Liver (tissue), 3 donors: ENCODE results near the gene E2F8.

ENCODE experiments used
- GABPA ChIP-seq, 2 donors: IDR thresholded peaks in 1 of 2; conservative IDR thresholded peaks in 1 of 2; 2 replicates each; pipeline ENCODE4 v1.6.1; 2016; ENCODE audit warnings: antibody characterized with exemption in 2 of 2, mild to moderate bottlenecking in 1 of 2, moderate library complexity in 1 of 2
- HNF4G ChIP-seq: IDR thresholded peaks from 2 replicates; pipeline ENCODE4 v1.6.1; 2016; ENCODE audit warnings: antibody characterized with exemption
- JUND ChIP-seq, 2 donors: IDR thresholded peaks; 2 replicates each; pipeline ENCODE4 v1.6.1; 2016; ENCODE audit warnings: antibody characterized with exemption in 2 of 2
- MAX ChIP-seq: IDR thresholded peaks from 2 replicates; pipeline ENCODE4 v1.6.1; 2016; ENCODE audit warnings: antibody characterized with exemption
- RAD21 ChIP-seq, 2 donors: IDR thresholded peaks; 2 replicates each; pipeline ENCODE4 v1.6.1; 2016; ENCODE audit warnings: antibody characterized with exemption in 2 of 2, mild to moderate bottlenecking in 2 of 2
- RXRA ChIP-seq, 2 donors: IDR thresholded peaks; 2 replicates each; pipeline ENCODE4 v1.6.1; 2017 to 2018; ENCODE audit warnings: antibody characterized with exemption in 2 of 2, mild to moderate bottlenecking in 1 of 2
- TAF1 ChIP-seq: conservative IDR thresholded peaks from 2 replicates; pipeline ENCODE4 v1.6.1; 2016; ENCODE audit warnings: antibody characterized with exemption, mild to moderate bottlenecking
- YY1 ChIP-seq: IDR thresholded peaks from 2 replicates; pipeline ENCODE4 v1.6.1; 2016; ENCODE audit warnings: antibody characterized with exemption, mild to moderate bottlenecking
- TF ChIP-seq, protein P1 (sequence below): fragments of 150-350 bp; IDR thresholded peaks from 2 replicates; pipeline ENCODE4 v1.5.1; 2017; ENCODE audit warnings: improper control_type of control experiment, low read depth, low read length; ENCODE audit not compliant: missing input control
- TF ChIP-seq, protein P2 (sequence below): IDR thresholded peaks from 2 replicates; pipeline ENCODE4 v1.6.1; 2016; ENCODE audit warnings: antibody characterized with exemption, mild to moderate bottlenecking
- donor health status: healthy.
- donor health status: healthy.

- TF ChIP-seq TAF1 (no peak), MAX (no peak), JUND (IDR thresholded peaks at IDR 0.05) (no peak), HNF4G (no peak), GABPA (IDR thresholded peaks at IDR 0.05 in 1 of 2, conservative IDR thresholded peaks at IDR 0.05 in 1 of 2) (no peak), RXRA (IDR thresholded peaks at IDR 0.05) (no peak), YY1 (no peak), RAD21 (IDR thresholded peaks at IDR 0.05) (no peak)
- TF ChIP-seq, protein P1, sequence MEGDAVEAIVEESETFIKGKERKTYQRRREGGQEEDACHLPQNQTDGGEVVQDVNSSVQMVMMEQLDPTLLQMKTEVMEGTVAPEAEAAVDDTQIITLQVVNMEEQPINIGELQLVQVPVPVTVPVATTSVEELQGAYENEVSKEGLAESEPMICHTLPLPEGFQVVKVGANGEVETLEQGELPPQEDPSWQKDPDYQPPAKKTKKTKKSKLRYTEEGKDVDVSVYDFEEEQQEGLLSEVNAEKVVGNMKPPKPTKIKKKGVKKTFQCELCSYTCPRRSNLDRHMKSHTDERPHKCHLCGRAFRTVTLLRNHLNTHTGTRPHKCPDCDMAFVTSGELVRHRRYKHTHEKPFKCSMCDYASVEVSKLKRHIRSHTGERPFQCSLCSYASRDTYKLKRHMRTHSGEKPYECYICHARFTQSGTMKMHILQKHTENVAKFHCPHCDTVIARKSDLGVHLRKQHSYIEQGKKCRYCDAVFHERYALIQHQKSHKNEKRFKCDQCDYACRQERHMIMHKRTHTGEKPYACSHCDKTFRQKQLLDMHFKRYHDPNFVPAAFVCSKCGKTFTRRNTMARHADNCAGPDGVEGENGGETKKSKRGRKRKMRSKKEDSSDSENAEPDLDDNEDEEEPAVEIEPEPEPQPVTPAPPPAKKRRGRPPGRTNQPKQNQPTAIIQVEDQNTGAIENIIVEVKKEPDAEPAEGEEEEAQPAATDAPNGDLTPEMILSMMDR, result no peak
- TF ChIP-seq, protein P2, sequence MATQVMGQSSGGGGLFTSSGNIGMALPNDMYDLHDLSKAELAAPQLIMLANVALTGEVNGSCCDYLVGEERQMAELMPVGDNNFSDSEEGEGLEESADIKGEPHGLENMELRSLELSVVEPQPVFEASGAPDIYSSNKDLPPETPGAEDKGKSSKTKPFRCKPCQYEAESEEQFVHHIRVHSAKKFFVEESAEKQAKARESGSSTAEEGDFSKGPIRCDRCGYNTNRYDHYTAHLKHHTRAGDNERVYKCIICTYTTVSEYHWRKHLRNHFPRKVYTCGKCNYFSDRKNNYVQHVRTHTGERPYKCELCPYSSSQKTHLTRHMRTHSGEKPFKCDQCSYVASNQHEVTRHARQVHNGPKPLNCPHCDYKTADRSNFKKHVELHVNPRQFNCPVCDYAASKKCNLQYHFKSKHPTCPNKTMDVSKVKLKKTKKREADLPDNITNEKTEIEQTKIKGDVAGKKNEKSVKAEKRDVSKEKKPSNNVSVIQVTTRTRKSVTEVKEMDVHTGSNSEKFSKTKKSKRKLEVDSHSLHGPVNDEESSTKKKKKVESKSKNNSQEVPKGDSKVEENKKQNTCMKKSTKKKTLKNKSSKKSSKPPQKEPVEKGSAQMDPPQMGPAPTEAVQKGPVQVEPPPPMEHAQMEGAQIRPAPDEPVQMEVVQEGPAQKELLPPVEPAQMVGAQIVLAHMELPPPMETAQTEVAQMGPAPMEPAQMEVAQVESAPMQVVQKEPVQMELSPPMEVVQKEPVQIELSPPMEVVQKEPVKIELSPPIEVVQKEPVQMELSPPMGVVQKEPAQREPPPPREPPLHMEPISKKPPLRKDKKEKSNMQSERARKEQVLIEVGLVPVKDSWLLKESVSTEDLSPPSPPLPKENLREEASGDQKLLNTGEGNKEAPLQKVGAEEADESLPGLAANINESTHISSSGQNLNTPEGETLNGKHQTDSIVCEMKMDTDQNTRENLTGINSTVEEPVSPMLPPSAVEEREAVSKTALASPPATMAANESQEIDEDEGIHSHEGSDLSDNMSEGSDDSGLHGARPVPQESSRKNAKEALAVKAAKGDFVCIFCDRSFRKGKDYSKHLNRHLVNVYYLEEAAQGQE, result no peak
These were observed 35.9 kb downstream of the E2F8 start for GRCh38 chr11:19204836-19205235.
